PFSK-1 (cell line): ENCODE measurements around the gene PFKFB2.

ENCODE experiments used
- FOXP2 ChIP-seq: optimal IDR thresholded peaks from 2 replicates; pipeline ENCODE3; 2011; ENCODE audit warnings: borderline replicate concordance, control low read depth, inconsistent platforms; ENCODE audit not compliant: insufficient read depth; ENCODE audit errors: extremely low read length, extremely low read depth
- POLR2AphosphoS5 ChIP-seq: IDR thresholded peaks from 2 replicates; pipeline ENCODE4 v1.6.1; 2012; ENCODE audit warnings: low read depth, mild to moderate bottlenecking, control low read depth, low read length, moderate library complexity
- REST ChIP-seq, 2 experiments: IDR thresholded peaks; 2 replicates each; pipeline versions ENCODE4 v1.6.1 to v1.8.0; 2011 to 2012; ENCODE audit warnings: low read depth in 2 of 2, low read length in 2 of 2, control low read depth in 1 of 2, inconsistent platforms in 1 of 2, mild to moderate bottlenecking in 1 of 2, moderate library complexity in 1 of 2; ENCODE audit not compliant: insufficient read depth in 1 of 2
- SIN3A ChIP-seq: IDR thresholded peaks from 2 replicates; pipeline ENCODE4 v1.6.1; 2012; ENCODE audit warnings: mild to moderate bottlenecking, low read length, moderate library complexity, borderline replicate concordance; ENCODE audit not compliant: insufficient read depth
- TAF1 ChIP-seq: IDR thresholded peaks from 2 replicates; pipeline ENCODE4 v1.6.1; 2012; ENCODE audit warnings: low read length, control low read depth, borderline replicate concordance; ENCODE audit not compliant: insufficient read depth

Gene PFKFB2

GRCh38 chr1:207076181-207076955, 23.3 kb downstream of the PFKFB2 start:
- no peak for TF ChIP-seq TAF1
- TF ChIP-seq REST (IDR thresholded peaks at IDR 0.05; ENCODE audit: insufficient read depth in 1 of 2, low read depth in 2 of 2, low read length in 2 of 2) = no peak
- no peak for TF ChIP-seq POLR2AphosphoS5
- TF ChIP-seq FOXP2 = no peak
- TF ChIP-seq SIN3A = no peak

GRCh38 chr1:207077012-207077411, 23.9 kb downstream of the PFKFB2 start:
- TF ChIP-seq SIN3A (no peak), REST (IDR thresholded peaks at IDR 0.05; ENCODE audit: insufficient read depth in 1 of 2, low read depth in 2 of 2, low read length in 2 of 2) (no peak), FOXP2 (no peak), TAF1 (no peak), POLR2AphosphoS5 (no peak)

- TF ChIP-seq REST (IDR thresholded peaks at IDR 0.05; ENCODE audit: insufficient read depth in 1 of 2, low read depth in 2 of 2, low read length in 2 of 2) (no peak), TAF1 (no peak), POLR2AphosphoS5 (no peak), FOXP2 (no peak), SIN3A (no peak)
These were observed 24.6 kb downstream of the PFKFB2 start for GRCh38 chr1:207077470-207078377.

GRCh38 chr1:207078578-207079132, 25.6 kb downstream of the PFKFB2 start:
- TF ChIP-seq TAF1 (no peak), FOXP2 (no peak), SIN3A (no peak), REST (IDR thresholded peaks at IDR 0.05; ENCODE audit: insufficient read depth in 1 of 2, low read depth in 2 of 2, low read length in 2 of 2) (no peak), POLR2AphosphoS5 (no peak)
